Mesothelial cell of epicardium (in vitro differentiated cells): ENCODE data around the gene GPD2. TPM values are rescaled to one million over a fixed set of nuclear protein-coding genes. Genes with fewer than 3 reads are reported as not detected.

Experiments used
- DNase-seq, 2 experiments: peaks; one replicate each; pipeline ENCODE4 v3.0.0; 2021; ENCODE audit warnings: low spot score in 2 of 2; ENCODE audit not compliant: unreplicated experiment in 2 of 2
- H3K27ac Mint-ChIP-seq: 2 replicates; pipeline ENCODE4 v1.8.0; 2021; ENCODE audit warnings: mixed read lengths
- H3K27me3 Mint-ChIP-seq: 2 replicates; pipeline ENCODE4 v1.8.0; 2021; ENCODE audit warnings: low read depth, mixed read lengths
- H3K36me3 Mint-ChIP-seq: 2 replicates; pipeline ENCODE4 v1.8.0; 2021; ENCODE audit warnings: mixed read lengths
- H3K4me1 Mint-ChIP-seq: 2 replicates; pipeline ENCODE4 v1.8.0; 2021; ENCODE audit warnings: mixed read lengths
- H3K4me3 Mint-ChIP-seq: 2 replicates; pipeline ENCODE4 v1.8.0; 2021; ENCODE audit warnings: mild to moderate bottlenecking, moderate library complexity, mixed read lengths
- H3K9me3 Mint-ChIP-seq: 2 replicates; pipeline ENCODE4 v1.8.0; 2021; ENCODE audit warnings: mixed read lengths
- total RNA-seq: library from RNA; stranded (reverse); gene quantifications from 3 replicates; pipeline ENCODE4 v1.2.1, GENCODE V29; 2021
- TF ChIP-seq, protein P1 (sequence below): fragments of 200-600 bp; sonication (generic); IDR thresholded peaks from one replicate; pipeline ENCODE4 v1.5.0; 2021; ENCODE audit warnings: antibody characterized with exemption; ENCODE audit not compliant: unreplicated experiment

The GPD2 gene
- total RNA-seq, 1 donor from 2014 or later: 21.7 TPM

DNA sequence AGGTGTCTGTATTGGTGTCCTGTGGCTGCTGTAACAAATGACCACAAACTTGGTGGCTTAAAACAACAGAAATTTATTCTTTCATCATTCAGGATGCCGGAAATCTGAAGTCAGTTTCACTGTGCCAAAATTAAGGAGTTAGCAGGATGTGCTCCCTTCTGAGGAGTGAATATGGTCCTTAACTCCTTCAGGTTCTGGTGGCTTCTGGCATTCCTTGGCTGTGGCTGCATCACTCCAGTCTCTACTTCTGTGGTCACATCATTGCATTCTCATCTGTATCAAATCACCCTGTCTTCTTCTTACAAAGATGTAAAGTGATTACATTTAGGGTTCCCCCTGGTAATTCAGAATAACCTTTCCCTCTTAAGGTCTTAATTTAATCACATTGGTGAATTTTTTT is 12.6 kb downstream of the GPD2 start:
- no peaks in the 10 kb centered on the region for H3K27me3 Mint-ChIP-seq
- TF ChIP-seq, protein P1, sequence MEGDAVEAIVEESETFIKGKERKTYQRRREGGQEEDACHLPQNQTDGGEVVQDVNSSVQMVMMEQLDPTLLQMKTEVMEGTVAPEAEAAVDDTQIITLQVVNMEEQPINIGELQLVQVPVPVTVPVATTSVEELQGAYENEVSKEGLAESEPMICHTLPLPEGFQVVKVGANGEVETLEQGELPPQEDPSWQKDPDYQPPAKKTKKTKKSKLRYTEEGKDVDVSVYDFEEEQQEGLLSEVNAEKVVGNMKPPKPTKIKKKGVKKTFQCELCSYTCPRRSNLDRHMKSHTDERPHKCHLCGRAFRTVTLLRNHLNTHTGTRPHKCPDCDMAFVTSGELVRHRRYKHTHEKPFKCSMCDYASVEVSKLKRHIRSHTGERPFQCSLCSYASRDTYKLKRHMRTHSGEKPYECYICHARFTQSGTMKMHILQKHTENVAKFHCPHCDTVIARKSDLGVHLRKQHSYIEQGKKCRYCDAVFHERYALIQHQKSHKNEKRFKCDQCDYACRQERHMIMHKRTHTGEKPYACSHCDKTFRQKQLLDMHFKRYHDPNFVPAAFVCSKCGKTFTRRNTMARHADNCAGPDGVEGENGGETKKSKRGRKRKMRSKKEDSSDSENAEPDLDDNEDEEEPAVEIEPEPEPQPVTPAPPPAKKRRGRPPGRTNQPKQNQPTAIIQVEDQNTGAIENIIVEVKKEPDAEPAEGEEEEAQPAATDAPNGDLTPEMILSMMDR: no peak
- H3K4me3 Mint-ChIP-seq: no peak overlapping the region
- H3K27ac Mint-ChIP-seq: no peak overlapping the region
- no peak for DNase-seq
- peaks cover 16% of the 10 kb centered on the region for H3K36me3 Mint-ChIP-seq
- H3K4me1 Mint-ChIP-seq: no peaks in the 10 kb centered on the region
- peaks cover 19% of the 10 kb centered on the region for H3K9me3 Mint-ChIP-seq

DNA sequence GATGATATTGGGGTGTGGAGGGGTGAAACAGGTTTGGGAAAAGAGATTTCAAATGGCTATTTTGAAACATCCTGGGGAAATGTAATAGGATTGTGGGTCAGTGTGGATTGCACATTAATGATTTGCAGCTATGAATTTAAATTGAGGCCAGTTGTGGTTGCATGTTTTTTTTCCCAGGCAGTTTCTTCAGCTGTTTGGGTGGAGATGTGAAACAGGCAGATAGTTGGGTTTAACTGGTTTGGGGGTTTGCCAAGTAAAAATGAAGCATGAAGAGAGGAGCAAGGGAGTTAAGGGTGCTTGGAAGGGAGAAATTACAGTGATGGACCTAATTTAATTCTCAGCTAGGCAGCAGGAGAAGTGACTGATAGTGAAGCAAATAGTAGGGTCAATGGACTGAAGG is 16.8 kb downstream of the GPD2 start:
- Mint-ChIP-seq H3K27ac (no peak overlapping the region), H3K36me3 (peaks cover 17% of the 10 kb centered on the region), H3K4me3 (no peak overlapping the region), H3K27me3 (no peaks in the 10 kb centered on the region), H3K9me3 (peaks cover 23% of the 10 kb centered on the region), H3K4me1 (peaks cover 1% of the 10 kb centered on the region)
- no peak for DNase-seq
- TF ChIP-seq, protein P1: no peak

DNA sequence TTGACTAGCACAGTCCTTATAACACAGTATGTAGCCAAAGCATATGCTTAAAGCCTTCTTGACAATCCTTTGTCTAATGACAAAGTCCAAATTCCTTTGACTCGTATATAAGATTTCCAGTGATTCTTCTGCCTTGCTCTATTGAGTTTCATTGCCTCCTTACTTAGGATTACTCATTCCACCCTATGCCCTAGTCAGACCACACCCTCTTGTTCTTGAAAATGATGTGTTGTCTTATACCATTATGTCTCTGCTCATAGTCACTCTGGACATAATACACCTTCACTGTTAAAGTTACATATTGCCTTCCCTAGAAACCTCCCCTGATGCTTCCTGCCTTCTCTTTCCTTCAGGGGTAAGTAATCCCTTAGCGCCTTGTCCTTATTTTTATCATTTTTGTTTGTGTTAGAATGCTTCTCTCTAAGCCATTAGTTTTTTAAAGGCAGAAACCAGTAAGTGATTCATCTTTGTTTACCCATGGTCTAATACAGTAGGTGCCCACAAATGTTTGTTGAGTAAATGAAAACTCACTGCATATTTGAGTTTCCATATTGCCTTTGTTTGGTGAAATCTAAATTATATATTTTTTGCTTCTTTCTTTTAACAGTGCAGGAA is 19.3 kb downstream of the GPD2 start:
- Mint-ChIP-seq H3K4me1 (peaks cover 6% of the 10 kb centered on the region), H3K27me3 (no peaks in the 10 kb centered on the region), H3K4me3 (no peak overlapping the region), H3K27ac (no peak overlapping the region), H3K36me3 (peaks cover 11% of the 10 kb centered on the region), H3K9me3 (peaks cover 16% of the 10 kb centered on the region)
- TF ChIP-seq, protein P1: no peak
- no peak for DNase-seq

DNA sequence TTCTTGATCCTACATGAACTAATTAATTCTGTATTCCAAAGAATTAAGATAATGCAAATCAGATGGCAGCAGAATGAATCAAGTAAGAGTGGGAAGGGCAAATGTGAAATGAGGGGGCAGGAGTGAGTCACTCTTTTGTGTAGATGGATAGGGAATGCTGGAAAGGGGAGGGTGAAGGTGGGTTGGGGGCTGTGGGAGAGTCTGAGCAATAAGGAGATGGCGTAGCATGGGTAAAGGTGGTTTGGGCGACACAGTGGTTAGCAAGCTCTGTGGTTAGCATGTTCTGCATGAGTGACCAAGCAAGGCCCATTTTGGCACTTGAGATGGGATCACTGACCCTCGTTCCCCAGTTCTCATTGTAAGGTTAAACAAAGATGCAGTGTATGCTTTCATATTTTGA is 20.4 kb downstream of the GPD2 start:
- no peak for DNase-seq
- no peak overlapping the region for H3K4me3 Mint-ChIP-seq
- peaks cover 16% of the 10 kb centered on the region for H3K9me3 Mint-ChIP-seq
- H3K36me3 Mint-ChIP-seq: peaks cover 11% of the 10 kb centered on the region
- TF ChIP-seq, protein P1: no peak
- H3K4me1 Mint-ChIP-seq: peaks cover 6% of the 10 kb centered on the region
- no peak overlapping the region for H3K27ac Mint-ChIP-seq
- H3K27me3 Mint-ChIP-seq: no peaks in the 10 kb centered on the region

DNA sequence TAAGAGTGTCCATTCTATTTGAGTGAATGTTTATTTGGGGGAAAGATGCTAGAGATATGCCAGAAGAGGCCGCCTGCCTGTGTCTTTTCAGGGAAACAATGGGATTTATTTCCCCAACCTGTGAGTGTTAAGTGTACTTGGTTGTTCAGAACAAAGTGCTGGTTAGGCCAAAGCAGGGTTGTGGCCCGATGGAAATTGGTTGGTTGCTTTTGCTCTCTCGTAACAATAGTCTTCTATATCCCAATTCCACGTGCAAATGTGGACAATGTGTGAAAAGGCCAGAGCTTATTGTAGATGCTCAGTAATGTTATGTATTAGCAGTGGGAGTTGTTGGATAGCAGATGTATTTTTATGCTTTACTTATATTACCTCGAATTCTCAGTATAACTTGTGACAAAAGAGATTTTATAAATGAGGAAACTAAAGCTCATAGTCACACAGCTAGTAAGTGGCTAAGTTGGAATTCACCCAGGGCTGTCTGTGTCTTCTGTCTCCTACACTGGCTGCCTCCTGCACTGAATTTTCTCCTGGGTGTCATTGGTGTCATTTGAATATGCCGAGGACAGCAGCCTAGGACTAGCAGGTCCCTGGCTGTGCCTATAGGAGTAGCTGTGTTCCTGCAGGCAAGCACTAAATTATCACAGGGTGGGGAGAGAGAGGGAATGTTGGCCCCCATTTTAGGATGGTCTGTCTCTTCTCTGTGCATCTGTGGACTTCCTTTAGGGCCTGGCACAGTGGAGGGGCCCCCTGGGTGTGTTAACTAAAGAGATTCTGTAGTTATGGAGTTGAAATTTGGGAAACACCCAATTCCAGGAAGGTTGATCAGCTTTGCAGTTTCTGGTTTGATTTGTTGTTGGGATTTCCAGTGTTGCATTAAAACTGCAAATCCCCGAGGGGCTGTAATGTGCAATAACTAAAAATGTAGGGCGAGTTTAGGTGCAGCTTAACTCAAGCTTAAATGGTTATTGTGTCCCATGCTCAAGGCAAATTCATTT is 21.6 kb downstream of the GPD2 start:
- no peaks in the 10 kb centered on the region for H3K27me3 Mint-ChIP-seq
- peaks cover 7% of the 10 kb centered on the region for H3K4me1 Mint-ChIP-seq
- peaks cover 7% of the 10 kb centered on the region for H3K36me3 Mint-ChIP-seq
- TF ChIP-seq, protein P1: no peak
- H3K9me3 Mint-ChIP-seq: peaks cover 10% of the 10 kb centered on the region
- peak overlapping the region; percentile 7 for H3K27ac Mint-ChIP-seq
- no peak for DNase-seq
- H3K4me3 Mint-ChIP-seq: no peak overlapping the region
